H1 (cell line): ENCODE data around the gene CD99. TPM values are rescaled to one million over a fixed set of nuclear protein-coding genes. Genes with fewer than 3 reads are reported as not detected.

Experiments
- CTCF ChIA-PET: fragments of 300-600 bp; sonication (Branson Sonifier 250); formaldehyde crosslinking; loops from one replicate; lab custom pipeline; 2021; ENCODE audit not compliant: partially characterized antibody; lab: Charles Lee
- POLR2A ChIA-PET: fragments of 300-600 bp; sonication (Branson Sonifier 250); formaldehyde crosslinking; loops from one replicate; lab custom pipeline; 2021; ENCODE audit warnings: inconsistent platforms; ENCODE audit not compliant: partially characterized antibody; lab: Charles Lee
- DNase-seq, 2 experiments: peaks; one replicate each; pipeline versions ENCODE4 v3.0.0 to v3.0.0-alpha.2; 2010 to 2022; ENCODE audit warnings: low spot score in 2 of 2, low read depth in 1 of 2, mixed read lengths in 1 of 2
- FAIRE-seq: peaks from 2 replicates; lab custom pipeline; 2011; peaks lifted over from hg19 to GRCh38; lab: Jason Lieb, UNC
- H2AFZ ChIP-seq: 2 replicates; pipeline ENCODE4 v1.8.1; 2012; ENCODE audit warnings: low read length, inconsistent platforms
- H2AK5ac ChIP-seq: 2 replicates; pipeline ENCODE4 v1.6.1; 2013; ENCODE audit warnings: low read depth, low read length
- H2BK120ac ChIP-seq: replicated peaks from 2 replicates; pipeline ENCODE3; 2013; ENCODE audit warnings: low read depth, low read length, inconsistent platforms
- H2BK12ac ChIP-seq: 2 replicates; pipeline ENCODE4 v1.6.1; 2013; ENCODE audit warnings: low read depth, low read length
- H2BK15ac ChIP-seq: 2 replicates; pipeline ENCODE4 v1.6.1; 2013; ENCODE audit warnings: low read length
- H2BK20ac ChIP-seq: 2 replicates; pipeline ENCODE4 v1.6.1; 2013; ENCODE audit warnings: low read length
- H2BK5ac ChIP-seq: 2 replicates; pipeline ENCODE4 v1.6.1; 2013; ENCODE audit warnings: low read depth, low read length
- H3K14ac ChIP-seq: 2 replicates; pipeline ENCODE4 v1.6.1; 2013; ENCODE audit warnings: inconsistent platforms; ENCODE audit not compliant: insufficient read length
- H3K18ac ChIP-seq: 2 replicates; pipeline ENCODE4 v1.6.1; 2013; ENCODE audit warnings: low read length; ENCODE audit errors: extremely low read depth
- H3K23ac ChIP-seq: 2 replicates; pipeline ENCODE4 v1.6.1; 2013; ENCODE audit warnings: inconsistent platforms; ENCODE audit not compliant: insufficient read length
- H3K23me2 ChIP-seq: 2 replicates; pipeline ENCODE4 v1.6.1; 2013; ENCODE audit warnings: low read depth, low read length
- H3K27ac ChIP-seq: 2 replicates; pipeline ENCODE4 v1.6.1; 2011; ENCODE audit warnings: low read depth, low read length, inconsistent platforms
- H3K27me3 ChIP-seq, 4 experiments: replicated peaks in 1 of 4; 1 replicate in 1 of 4; 2 replicates in 3 of 4; pipeline versions ENCODE4 v1.6.1 to v1.8.1; 2011 to 2013; ENCODE audit warnings: low read length in 3 of 4, mild to moderate bottlenecking in 3 of 4, inconsistent platforms in 2 of 4, mixed read lengths in 2 of 4, moderate library complexity in 1 of 4; ENCODE audit not compliant: control insufficient read depth in 3 of 4, insufficient read depth in 3 of 4; ENCODE audit errors: extremely low read depth in 1 of 4
- H3K36me3 ChIP-seq, 4 experiments: 2 replicates each; pipeline versions ENCODE4 v1.6.1 to v1.8.1; 2011 to 2013; ENCODE audit warnings: mild to moderate bottlenecking in 4 of 4, low read length in 3 of 4, moderate library complexity in 2 of 4, control low read depth in 1 of 4, inconsistent platforms in 1 of 4; ENCODE audit not compliant: insufficient read depth in 4 of 4, control insufficient read depth in 2 of 4
- H3K4ac ChIP-seq: replicated peaks from 2 replicates; pipeline ENCODE3; 2013; ENCODE audit warnings: low read length, low read depth, mixed read lengths, inconsistent platforms; ENCODE audit not compliant: insufficient read length
- H3K4me1 ChIP-seq, 4 experiments: replicated peaks in 1 of 4; 1 replicate in 1 of 4; 2 replicates in 3 of 4; pipeline versions ENCODE4 v1.6.1 to v1.8.1; 2011 to 2013; ENCODE audit warnings: low read length in 3 of 4, inconsistent platforms in 2 of 4, mixed read lengths in 1 of 4; ENCODE audit not compliant: insufficient read depth in 4 of 4, control insufficient read depth in 3 of 4
- H3K4me2 ChIP-seq, 2 experiments: 2 replicates each; pipeline versions ENCODE4 v1.6.1 to v1.8.1; 2011 to 2013; ENCODE audit warnings: low read depth in 2 of 2, low read length in 2 of 2, control low read depth in 1 of 2, inconsistent platforms in 1 of 2, mild to moderate bottlenecking in 1 of 2; ENCODE audit not compliant: insufficient read depth in 1 of 2
- H3K4me3 ChIP-seq, 4 experiments: fragments of 200-600, 300-600 bp in 1 of 4; sonication (generic), shearing (Covaris generic), sonication (Bioruptor Twin) in 1 of 4; 2 replicates each; pipeline versions ENCODE4 v1.5.1 to v1.8.1; 2011 to 2016; ENCODE audit warnings: low read length in 4 of 4, low read depth in 3 of 4, control low read depth in 2 of 4, inconsistent platforms in 2 of 4, mild to moderate bottlenecking in 2 of 4, mixed read lengths in 1 of 4, moderate library complexity in 1 of 4; ENCODE audit not compliant: insufficient read depth in 2 of 4; ENCODE audit errors: extremely low read depth in 1 of 4
- H3K56ac ChIP-seq: replicated peaks from 2 replicates; pipeline ENCODE3; 2013; ENCODE audit warnings: low read depth, mild to moderate bottlenecking, mixed read lengths, low read length, inconsistent platforms; ENCODE audit not compliant: insufficient read length
- H3K79me1 ChIP-seq: 2 replicates; pipeline ENCODE4 v1.6.1; 2013; ENCODE audit warnings: low read depth, low read length, control low read depth
- H3K79me2 ChIP-seq, 2 experiments: 2 replicates each; pipeline versions ENCODE4 v1.6.1 to v1.8.1; 2012 to 2013; ENCODE audit warnings: low read length in 2 of 2, mild to moderate bottlenecking in 2 of 2, inconsistent platforms in 1 of 2; ENCODE audit not compliant: insufficient read depth in 2 of 2, control insufficient read depth in 1 of 2
- H3K9ac ChIP-seq, 4 experiments: replicated peaks in 1 of 4; 1 replicate in 1 of 4; 2 replicates in 3 of 4; pipeline versions ENCODE4 v1.6.1 to v1.8.1; 2011 to 2013; ENCODE audit warnings: low read depth in 3 of 4, low read length in 3 of 4, control low read depth in 2 of 4, mild to moderate bottlenecking in 2 of 4, moderate library complexity in 2 of 4, inconsistent platforms in 1 of 4; ENCODE audit errors: extremely low read depth in 1 of 4
- H3K9me3 ChIP-seq, 2 experiments: 2 replicates each; pipeline versions ENCODE4 v1.6.1 to v1.8.1; 2012 to 2013; ENCODE audit warnings: mild to moderate bottlenecking in 2 of 2, moderate library complexity in 2 of 2, control low read depth in 1 of 2, inconsistent platforms in 1 of 2, low read depth in 1 of 2, low read length in 1 of 2, mixed read lengths in 1 of 2; ENCODE audit not compliant: insufficient read depth in 2 of 2
- H4K20me1 ChIP-seq, 2 experiments: replicated peaks in 1 of 2; 2 replicates each; pipeline versions ENCODE3 to v1.8.1; 2011 to 2013; ENCODE audit warnings: inconsistent platforms in 2 of 2, low read length in 2 of 2, mild to moderate bottlenecking in 1 of 2; ENCODE audit not compliant: insufficient read depth in 2 of 2, control insufficient read depth in 1 of 2
- H4K5ac ChIP-seq: 2 replicates; pipeline ENCODE4 v1.6.1; 2013; ENCODE audit warnings: low read length, low read depth, mixed read lengths, inconsistent platforms; ENCODE audit not compliant: insufficient read length
- H4K8ac ChIP-seq: 2 replicates; pipeline ENCODE4 v1.8.0; 2013; ENCODE audit warnings: mild to moderate bottlenecking, moderate library complexity, low read length, inconsistent platforms; ENCODE audit not compliant: insufficient read depth; ENCODE audit errors: extremely low read depth
- H4K91ac ChIP-seq: replicated peaks from 2 replicates; pipeline ENCODE3; 2013; ENCODE audit warnings: low read length, mixed read lengths, inconsistent platforms; ENCODE audit not compliant: insufficient read length
- KDM5A ChIP-seq: fragments of 200-600 bp; IDR thresholded peaks from 2 replicates; pipeline ENCODE4 v1.7.1; 2012; ENCODE audit warnings: mild to moderate bottlenecking, low read length, inconsistent platforms, mixed read lengths
- POLR2AphosphoS5 ChIP-seq: IDR thresholded peaks from 2 replicates; pipeline ENCODE4 v1.6.1; 2011; ENCODE audit warnings: low read depth, low read length
- RAD21 ChIP-seq, 2 experiments: IDR thresholded peaks in 1 of 2; conservative IDR thresholded peaks in 1 of 2; 2 replicates each; pipeline ENCODE4 v1.6.1; 2011; ENCODE audit warnings: low read depth in 2 of 2, low read length in 2 of 2, improper control_type of control experiment in 1 of 2, inconsistent platforms in 1 of 2, mild to moderate bottlenecking in 1 of 2, moderate library complexity in 1 of 2
- WGBS, 2 experiments: shearing (Covaris generic) in 1 of 2; methylation state at CpG; one replicate each; pipeline versions ENCODE4 v1.1.6 to v1.1.7; 2013 to 2015; ENCODE audit warnings: low lambda C conversion rate in 2 of 2, mixed read lengths in 2 of 2, inconsistent platforms in 1 of 2, low coverage in 1 of 2, missing lambda C conversion rate in 1 of 2; ENCODE audit not compliant: insufficient replicate concordance in 2 of 2, insufficient coverage in 1 of 2, insufficient read length in 1 of 2; ENCODE audit errors: extremely low coverage in 1 of 2, missing lambda C conversion rate in 1 of 2; 5-methylcytosine and 5-hydroxymethylcytosine counted together
- polyA plus RNA-seq, 7 experiments: library from polyadenylated mRNA; depleted of rRNA in 3 of 7; stranded (reverse) in 5 of 7; unstranded in 2 of 7; fragments of >200 nt in 5 of 7; fragments of 200-250 nt in 2 of 7; gene quantifications; 1 replicate in 5 of 7; 2 replicates in 1 of 7; 4 replicates in 1 of 7; pipeline versions ENCODE4 v1.2.1 to v1.2.3, GENCODE V29; 2011 to 2013; ENCODE audit warnings: missing spikeins in 2 of 7, mixed read lengths in 2 of 7
- total RNA-seq: library from RNA; stranded (reverse); fragmentation: NEBNext Ultra II Directional; extraction: Animal tissue kit (Norgen Biotek cat#: 25700); gene quantifications from 2 replicates; pipeline ENCODE4 v1.2.1, GENCODE V29; 2021
- TF ChIP-seq, protein P1 (sequence below): IDR thresholded peaks from 2 replicates; pipeline ENCODE4 v1.6.1; 2012; ENCODE audit warnings: inconsistent platforms

CD99 gene
- total and polyA plus RNA-seq, 2 of the 8 experiments (the other 6 are each of a cell fraction or from before 2014, with no cell fraction given) = 30.1 to 47.8 TPM

DNA sequence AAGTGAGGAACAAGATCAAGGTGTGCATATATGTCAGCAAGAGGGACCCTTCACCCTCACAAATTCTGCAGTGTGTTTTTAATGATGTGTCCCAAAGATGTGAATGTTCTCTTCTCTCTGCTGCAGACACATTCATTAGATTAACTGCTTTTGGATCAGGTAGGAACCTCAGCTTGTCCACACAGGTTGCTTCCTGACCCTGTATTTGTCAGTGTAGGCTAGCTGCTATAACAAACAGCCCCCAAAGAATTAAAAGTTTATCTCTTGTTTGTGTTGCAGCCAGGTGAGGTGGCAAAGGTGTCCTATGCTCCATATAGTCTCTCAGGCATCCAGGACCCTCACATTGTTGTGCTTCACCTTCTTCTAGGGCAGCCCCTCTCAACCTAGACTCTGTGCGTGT, 78.5 kb downstream of the CD99 start:
- no peak overlapping the region for H3K56ac ChIP-seq
- H3K23ac ChIP-seq = no peak overlapping the region
- H3K79me2 ChIP-seq = no peaks in the 10 kb centered on the region
- H3K36me3 ChIP-seq = no peaks in the 10 kb centered on the region
- H3K9me3 ChIP-seq = peaks cover 0 to 2% of the 10 kb centered on the region in 2 experiments; a peak in 1 of 4 replicates
- H2AK5ac ChIP-seq = no peak overlapping the region
- no peak overlapping the region for H2AFZ ChIP-seq
- H3K4me1 ChIP-seq = peaks cover 0 to 5% (median 4%) of the 10 kb centered on the region in 4 experiments; a peak in 4 of 7 replicates
- no peak overlapping the region for H2BK120ac ChIP-seq
- H3K27ac ChIP-seq = no peak overlapping the region
- CTCF ChIA-PET = no interaction called here
- H2BK5ac ChIP-seq = no peak overlapping the region
- H4K91ac ChIP-seq = no peak overlapping the region
- H4K20me1 ChIP-seq = no peaks in the 10 kb centered on the region
- H3K23me2 ChIP-seq = no peaks in the 10 kb centered on the region; the same call in 1 of the 2 replicates
- no peak overlapping the region for H3K4ac ChIP-seq
- no peak overlapping the region for H3K4me3 ChIP-seq
- H3K14ac ChIP-seq = no peak overlapping the region
- H3K79me1 ChIP-seq = no peaks in the 10 kb centered on the region; the same call in 1 of the 2 replicates
- H4K8ac ChIP-seq = no peak overlapping the region
- POLR2A ChIA-PET = no interaction called here
- no peak overlapping the region for H3K18ac ChIP-seq
- no peaks in the 10 kb centered on the region; a peak in 2 of 7 replicates for H3K27me3 ChIP-seq
- no peak overlapping the region for H2BK20ac ChIP-seq
- no peak overlapping the region for H4K5ac ChIP-seq
- no peak overlapping the region for H2BK12ac ChIP-seq
- no peak overlapping the region for H3K4me2 ChIP-seq
- DNase-seq (no peak), FAIRE-seq (no peak)
- 71% methylated on average over 1 of the region's 1 CpG; no CpG with 5 or more reads in 1 of the 2 experiments for WGBS, 2 experiments
- TF ChIP-seq KDM5A = no peak
- TF ChIP-seq, protein P1, sequence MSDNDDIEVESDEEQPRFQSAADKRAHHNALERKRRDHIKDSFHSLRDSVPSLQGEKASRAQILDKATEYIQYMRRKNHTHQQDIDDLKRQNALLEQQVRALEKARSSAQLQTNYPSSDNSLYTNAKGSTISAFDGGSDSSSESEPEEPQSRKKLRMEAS = no peak
- TF ChIP-seq RAD21 (IDR thresholded peaks at IDR 0.05 in 1 of 2, conservative IDR thresholded peaks at IDR 0.05 in 1 of 2; ENCODE audit: low read depth in 2 of 2, low read length in 2 of 2) = no peak
- no peak for TF ChIP-seq POLR2AphosphoS5
- H3K9ac ChIP-seq = no peak overlapping the region
- no peak overlapping the region for H2BK15ac ChIP-seq
